ENCODE data around the gene USP4.

The USP4 gene

DNA sequence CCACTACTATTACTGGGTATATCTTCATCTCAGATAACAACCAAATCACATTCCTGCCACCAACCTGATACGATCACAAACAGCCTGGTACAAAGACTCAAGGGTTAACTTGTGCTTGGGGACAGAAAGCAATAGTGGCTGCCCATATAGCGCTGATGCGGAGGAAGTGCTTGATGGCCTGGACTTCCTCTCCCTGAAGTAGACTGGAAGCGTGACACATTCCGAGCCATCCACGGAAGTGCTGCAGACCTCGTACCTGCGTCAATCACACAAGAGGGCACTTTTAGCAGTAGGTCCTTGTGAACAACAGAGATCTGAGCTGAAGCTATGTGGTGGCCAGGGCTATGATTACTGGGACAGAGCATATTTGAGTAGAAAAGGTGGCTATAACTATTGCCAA, 45.5 kb downstream of the USP4 start:
- no peak for DNase-seq

DNA sequence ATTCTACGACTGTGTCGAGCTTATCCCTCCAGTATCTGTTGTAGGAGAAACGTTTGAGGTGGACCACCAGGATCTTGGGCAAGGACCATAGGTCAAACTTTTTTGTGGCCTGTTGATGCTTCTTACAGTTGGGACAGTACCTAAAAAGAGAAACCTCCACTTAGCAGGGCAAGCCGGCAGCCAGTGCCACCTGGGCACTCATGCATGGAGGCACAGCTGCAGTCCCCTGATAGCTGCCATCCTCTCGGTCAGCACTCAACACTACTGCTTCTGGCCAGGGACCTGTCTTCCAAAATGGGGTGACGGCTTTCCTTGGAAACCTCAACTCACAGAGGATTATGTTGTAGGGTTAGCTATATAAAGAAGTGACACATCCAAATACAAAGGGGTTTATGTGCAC, 55.9 kb downstream of the USP4 start:
- DNase-seq = no peak

DNA sequence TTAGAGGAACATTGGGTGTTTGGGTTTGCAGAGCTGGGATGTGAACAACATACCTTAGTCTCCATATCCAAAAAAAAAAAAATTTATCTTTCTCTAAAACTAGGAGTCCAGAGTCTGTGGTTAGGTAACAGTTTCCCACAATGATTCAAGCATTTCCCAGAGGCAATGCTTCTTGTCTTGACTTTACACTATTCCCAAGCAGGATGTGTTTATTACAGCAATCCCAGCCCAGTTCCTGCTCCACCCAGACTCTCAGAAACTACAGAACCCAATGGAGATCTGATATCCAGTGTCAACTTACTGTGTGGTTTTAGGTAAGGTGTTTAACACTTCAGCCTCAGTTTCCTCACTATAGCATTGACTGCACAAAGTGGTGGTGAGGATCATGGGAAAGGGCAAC, 60.5 kb downstream of the USP4 start:
- DNase-seq = no peak

DNA sequence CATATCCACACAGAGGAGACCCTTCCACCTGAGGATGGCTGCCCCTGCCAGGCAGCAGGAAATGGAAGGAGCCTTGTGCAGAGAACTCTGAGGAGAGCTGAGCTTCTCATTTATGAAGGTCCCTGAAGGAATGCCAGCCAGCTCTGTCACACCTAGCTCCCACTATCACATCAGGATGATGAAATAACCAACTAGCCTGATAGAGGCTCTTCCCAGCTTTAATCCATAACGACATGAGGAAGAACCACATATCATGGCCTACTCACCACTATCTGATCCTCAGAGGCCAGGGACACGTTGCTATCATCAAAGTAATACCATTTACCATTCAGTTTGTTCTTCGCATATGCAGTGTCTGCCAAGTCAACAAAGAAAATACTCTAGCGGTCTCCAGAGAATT, 61.3 kb downstream of the USP4 start:
- DNase-seq = no peak

DNA sequence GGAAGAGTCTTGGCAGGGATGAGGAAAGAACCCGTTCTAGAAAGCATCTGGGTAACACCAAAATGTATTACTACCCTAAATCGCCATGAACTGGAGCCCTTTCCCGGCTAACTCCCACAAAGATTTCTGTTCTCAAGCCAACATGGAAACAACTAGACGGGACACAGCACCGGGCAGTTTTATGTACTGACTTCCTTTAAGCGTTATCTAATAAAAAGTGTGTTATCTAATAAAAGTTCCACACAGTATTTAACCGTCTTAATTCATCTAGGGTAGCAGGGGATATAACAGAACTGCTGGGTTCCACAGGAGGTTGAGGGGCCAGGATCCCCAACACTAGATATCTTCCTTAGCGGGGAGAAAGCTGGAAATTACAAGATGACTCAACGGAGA, 62.5 kb downstream of the USP4 start:
- no peak for DNase-seq

DNA sequence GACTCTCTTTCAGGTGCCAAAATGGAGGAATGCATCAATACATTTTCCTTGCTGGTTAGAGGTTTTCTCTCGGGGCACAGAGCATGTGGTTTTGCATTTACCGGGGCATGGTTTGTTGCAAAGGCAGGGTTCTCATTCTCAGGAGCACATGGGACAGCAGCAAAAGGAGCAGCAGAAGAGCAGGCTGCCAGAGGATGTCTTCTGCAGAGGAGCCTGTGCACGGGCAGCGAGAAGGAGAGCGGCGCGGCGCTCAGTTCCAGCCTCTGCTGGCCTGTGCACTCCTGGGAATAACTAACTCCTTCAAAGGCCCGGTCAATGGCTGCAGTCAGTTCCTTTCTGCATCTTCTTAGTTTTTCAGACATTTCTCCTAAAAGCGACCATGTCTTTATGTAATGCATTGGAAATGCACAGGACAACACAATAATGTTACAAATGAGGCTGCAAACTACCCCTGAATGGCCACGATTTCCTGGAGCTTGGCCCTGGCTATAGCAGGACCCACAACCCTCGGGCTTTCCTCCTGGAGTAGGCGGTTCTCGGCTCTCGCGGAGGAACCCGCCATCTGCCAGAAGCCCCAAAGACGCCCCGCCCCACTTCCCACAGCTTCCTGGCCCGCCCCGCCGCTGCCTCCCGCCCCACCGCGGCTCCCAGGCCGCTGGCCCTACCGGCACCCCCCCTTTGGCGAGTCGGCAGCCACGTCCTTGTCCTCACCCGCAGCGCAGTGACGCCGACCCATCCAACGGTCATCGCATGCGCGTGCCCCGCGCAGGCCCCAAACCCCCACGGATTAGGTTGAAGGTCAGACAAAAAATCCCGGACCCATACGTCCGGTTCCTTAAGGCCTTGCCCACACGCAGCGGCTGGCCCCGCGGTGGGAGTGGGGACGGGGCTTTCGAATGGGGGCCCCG, 63.1 kb downstream of the USP4 start, which contains the start of gene C3orf62:
TSS of gene C3orf62 (minus strand) at position 758 of the 908 bp plus-strand sequence. CDS start at position 398, 360 bp downstream.
- peak; percentile 85 for DNase-seq

DNA sequence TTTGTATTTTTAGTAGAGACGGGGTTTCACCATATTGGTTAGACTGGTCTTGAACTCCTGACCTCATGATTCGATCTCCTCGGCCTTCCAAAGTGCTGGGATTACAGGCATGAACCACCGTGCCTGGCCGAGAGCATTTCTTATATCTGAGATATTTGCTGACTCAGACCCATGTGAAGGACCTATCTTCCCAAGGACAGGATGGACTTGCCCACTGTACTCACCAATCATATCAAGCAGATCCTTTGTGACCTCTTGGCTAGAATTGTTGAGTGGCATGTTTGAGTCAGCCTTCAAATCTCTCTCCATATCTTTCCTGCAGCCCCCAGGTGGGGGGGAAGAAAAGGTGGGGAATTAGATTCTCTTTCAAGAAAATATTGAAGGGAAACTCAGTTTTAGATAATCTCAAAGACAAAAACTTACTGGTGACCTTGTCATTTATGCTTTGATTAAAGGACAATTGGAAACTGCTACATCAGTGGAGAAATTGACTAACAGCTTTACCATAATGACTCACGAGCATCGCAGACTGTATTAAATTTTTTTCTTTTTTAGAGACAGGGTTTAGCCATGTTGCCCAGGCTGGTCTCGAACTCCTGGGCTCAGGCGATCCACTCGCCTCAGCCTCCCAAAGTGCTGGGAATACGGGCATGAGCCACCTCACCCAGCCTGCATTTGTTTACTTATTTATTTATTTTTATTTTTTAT, 65.9 kb downstream of the USP4 start:
- no peak for DNase-seq

DNA sequence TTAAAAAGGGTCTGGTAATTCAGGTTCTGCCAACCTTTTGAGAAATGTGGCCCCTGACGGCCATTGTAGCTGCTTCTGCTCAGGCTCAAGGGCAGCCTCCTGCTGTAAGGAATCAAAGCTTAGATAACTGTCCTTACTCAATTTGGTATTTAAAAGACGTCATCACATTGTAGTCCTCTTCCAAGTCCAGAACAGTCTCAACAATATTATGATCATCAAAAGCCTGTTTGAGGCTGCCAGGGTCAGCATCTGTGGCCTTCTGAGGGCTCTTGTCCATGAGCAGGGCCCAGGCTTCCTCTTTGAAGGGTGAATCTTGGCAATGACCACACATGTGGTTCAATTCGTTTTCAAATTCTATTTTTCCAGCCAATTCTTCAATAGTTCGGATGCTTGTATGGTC, 68.8 kb downstream of the USP4 start:
- no peak for DNase-seq

DNA sequence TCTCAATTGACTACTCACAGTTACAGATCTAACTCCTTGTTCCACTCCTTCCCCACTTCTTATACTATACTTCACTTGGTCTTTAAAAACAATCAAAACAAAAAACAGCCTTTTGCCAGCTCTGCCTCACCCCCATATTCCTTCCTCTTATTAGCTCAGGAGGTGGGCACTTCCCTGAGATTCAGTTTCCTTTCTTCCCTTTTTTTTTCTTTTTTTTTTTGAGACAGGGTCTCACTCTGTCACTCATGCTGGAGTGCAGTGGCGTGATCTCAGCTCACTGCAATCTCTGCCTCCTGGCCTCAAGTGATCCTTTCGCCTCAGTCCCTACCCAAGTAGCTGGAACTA, 69.7 kb downstream of the USP4 start:
- DNase-seq = no peak

DNA sequence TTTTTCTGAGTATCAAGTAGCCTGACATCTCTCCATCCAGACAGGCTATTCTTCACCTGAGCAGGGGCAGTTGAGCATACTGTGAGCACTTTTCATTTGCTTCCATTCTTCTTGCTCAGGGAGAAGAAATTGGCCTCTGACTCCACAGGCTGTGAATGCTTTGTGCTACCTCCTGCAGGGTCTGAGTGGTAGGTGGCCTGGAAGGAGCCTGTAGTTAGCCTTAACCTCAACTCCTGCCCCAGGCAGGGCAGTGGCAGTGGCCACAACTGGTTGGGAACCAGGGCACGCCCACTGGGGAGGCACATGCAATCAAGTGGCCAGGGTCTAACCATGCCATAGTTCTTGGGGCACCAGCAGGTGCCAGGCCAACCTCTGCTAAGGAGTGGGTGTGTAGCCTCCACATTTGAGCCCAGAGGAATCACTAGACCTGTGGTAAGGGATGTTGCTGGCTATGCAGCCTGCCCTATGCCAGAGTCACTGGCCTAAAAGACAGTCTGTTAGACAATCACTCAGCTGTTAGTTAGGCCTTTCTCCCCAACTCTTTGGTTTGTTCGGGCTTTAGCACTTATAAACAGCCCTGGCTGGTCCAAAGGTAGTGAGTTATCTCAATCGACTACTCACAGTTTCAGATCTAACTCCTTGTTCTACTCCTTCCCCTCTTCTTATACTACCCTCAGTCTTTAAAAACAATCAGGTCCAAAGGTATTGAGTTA, 70.3 kb downstream of the USP4 start:
- DNase-seq = no peak

DNA sequence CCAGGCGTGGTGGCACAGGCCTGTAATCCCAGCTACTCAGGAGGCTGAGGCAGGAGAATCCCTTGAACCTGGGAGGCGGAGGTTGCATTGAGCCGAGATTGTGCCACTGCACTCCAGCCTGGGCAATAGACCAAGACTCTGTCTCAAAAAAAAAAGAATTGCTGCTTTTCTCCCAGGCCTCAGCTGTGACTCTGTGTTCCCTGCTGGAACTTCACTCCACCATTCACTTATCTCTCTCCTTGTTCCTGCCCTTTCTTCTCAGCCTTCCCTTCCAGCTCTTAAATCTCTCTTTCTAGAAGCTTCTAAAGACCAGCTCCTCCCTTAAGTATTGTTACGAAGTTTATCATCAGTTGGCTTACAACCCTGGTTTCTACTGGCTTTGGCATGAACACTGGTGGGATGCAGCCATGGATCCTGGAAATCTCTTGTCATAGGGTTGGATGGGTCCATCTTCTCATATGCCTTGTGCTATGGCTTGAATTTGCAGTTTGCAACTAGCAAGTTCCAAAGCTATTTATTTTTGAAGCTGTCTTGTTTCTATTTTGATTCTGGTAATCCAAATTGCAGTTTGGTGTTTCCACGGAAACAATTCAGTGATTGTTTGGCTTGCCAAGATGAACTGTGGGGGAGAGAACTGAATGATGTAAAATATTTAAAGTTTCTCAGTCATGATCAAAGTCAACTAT, 73.3 kb downstream of the USP4 start:
- no peak for DNase-seq

DNA sequence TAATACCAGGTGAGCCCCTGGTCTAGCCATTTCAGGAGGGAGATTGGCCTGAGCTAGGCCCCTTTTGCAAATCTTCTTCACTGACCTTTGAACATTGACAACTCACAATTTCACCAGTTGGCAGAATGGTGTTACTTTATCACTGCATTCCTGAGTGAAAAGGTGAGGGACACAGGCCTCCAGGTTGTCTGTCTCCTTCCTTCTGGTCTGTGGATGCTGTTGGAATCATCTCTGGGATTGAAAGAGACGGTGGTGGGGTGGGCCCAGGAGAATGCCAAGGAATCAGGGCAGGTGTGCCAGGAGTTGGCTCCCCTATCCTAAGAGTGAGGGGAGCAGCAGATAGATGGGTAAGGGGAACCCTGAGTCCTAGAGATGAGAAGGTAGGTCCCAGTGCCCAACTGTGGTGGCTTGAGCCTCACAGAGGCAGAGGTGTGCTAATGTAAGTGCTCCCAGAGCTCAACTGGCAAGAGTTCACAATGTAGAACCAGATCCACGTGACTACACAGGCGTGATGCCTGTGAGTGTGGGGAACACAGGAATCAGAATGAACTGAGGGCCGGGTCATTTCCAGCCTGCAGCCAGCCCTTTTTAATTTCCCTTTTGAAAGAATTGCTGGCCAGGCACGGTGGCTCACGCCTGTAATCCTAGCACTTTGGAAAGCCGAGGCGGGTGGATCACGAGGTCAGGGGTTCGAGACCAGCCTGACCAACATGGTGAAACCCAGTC, 74.0 kb downstream of the USP4 start:
- DNase-seq = no peak

DNA sequence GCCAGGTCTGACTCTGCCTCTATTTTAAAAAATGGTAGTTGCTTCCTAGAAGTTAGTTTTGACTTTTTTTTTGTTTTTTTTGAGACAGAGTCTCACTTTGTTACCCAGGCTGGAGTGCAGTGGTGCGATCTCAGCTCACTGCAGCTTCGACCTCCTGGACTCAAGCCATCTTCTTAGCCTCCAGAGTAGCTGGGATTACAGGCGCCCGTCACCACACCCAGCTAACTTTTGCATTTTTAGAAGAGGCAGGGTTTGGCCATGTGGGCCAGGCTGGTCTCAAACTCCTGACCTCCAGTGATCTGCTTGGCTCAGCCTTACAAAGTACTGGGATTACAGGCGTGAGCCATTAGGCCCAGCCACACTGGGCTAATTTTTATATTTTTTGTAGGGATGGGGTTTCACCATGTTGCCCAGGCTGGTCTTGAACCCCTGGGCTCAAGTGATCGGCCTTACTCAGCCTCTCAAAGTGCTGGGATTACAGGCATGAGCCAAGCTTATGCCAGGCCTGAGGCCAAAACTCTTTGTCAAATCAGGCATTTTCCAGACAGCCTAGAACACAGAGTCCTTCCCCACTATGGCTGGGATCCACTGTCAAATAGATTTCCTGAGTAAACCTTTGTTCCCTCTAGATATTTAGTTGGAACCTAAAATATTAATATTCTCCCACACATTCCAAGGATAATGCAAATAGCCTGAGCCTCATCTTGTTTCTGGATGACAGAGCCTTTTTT, 76.5 kb downstream of the USP4 start:
- no peak for DNase-seq

DNA sequence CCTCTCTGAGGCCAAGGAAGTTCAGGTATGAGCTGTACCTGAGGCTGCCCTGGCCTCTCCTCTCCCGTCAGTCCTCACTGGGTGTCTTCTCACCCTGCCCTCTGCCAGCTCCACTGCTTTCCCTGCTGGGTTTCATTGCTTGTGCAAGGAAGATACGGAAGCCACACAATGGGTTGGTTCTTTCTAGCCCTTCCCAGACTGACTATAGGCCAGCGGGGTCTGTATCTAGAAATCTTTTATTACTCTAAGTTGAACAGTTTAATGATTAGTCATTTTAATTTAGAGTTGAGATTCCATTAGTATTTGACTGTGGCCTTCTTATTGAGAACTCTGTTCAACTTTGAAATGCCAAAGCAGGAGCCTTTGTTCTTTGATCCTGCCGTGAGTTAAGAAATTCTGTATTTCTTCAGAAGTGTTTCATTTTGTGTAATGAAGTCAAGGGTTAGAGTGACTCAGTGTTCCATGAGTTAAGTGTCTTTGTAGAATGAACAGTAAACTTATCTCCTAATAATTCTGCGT, 79.0 kb downstream of the USP4 start:
- no peak for DNase-seq

DNA sequence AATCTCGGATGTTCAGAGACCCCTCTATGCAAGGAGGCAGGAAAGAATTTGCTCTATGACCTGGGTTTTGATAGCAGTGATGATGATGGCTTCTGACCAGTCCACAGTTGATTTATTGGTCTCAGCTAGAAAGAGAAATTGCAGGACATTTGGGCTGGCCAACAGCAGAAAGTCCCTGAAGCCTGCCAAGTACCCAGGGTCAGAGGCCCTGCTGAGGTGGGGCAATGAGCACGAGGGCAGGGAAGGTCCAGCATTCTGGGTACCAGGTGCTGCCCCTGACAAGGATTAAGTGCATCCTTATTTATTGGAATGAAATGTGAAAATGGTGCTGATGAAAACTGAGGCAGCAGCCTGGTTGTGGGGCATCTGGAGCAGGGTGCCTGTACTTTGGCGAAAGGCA, 82.7 kb downstream of the USP4 start:
- DNase-seq = no peak

DNA sequence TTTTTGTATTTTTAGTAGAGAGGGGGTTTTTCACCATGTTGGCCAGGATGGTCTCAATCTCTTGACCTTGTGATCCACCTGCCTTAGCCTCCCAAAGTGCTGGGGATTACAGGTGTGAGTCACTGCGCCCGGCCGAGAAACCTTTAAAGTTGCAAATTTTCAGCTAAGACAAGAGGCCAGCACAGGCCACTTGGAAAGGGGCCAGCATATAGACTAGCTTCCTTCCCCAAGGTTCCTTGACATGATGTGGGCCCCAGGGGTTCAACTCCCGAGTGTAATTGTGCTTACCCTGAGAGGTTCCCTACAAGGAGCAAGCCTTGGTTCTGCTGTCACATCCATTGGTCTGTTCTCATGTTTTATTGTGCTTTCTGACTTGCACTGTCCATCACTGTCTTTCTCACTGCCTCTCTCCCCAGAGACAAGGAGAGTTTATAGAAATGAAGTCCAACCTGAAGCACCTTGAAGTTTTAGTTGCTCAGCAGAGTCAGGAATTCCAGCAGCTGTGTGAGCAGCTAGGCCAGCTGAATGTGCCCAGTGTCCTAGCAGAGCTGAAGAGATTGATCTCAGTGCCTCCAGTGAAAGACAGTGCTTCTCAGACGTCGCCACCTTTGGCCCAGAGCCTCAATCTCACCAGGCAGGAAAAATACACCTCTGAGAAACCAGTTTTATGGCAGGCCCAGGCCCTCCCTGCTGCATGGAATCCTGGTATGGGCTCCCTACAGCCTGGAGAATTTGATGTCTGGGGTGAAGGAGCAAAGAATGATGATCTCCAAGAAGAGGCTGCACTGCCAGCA, 83.9 kb downstream of the USP4 start:
- no peak for DNase-seq

DNA sequence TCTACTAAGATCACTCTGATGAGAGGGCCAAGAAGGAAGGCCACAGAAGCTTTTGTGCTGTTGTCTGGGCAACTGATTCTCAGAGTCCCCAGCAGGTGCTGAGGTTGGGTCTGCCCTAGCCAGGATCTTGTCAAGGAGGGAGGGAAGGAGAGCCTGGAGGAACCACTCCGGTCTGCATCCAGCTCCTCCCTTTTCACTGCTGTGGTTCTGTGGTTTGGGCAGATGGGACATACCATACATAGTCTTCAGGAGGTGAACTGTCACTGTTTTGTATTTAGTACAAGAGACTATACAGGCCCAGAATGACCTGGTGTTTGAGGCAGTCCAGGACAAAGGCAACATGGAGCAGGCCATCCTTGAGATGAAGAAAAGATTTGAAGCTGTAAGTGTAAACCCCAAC, 84.7 kb downstream of the USP4 start:
- peak; percentile 32 for DNase-seq

DNA sequence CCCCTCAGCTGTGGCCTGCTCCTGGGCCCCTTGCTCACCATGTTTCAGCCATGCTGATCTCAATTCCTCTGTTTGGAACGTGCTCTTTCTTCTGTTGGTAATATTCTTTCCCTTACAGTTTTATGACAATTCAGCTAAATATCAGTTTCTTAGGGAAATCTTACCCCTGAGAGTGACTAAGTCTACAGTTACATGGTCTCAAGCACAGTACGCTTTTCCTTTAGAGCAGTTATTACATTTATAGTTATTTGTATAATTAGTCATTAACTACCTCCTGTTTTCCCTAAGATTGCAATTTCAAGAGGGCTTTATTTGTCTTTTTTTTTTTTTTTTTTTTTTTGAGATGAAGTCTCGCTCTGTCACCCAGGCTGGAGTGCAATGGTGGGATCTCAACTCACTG, 86.3 kb downstream of the USP4 start:
- DNase-seq = no peak

DNA sequence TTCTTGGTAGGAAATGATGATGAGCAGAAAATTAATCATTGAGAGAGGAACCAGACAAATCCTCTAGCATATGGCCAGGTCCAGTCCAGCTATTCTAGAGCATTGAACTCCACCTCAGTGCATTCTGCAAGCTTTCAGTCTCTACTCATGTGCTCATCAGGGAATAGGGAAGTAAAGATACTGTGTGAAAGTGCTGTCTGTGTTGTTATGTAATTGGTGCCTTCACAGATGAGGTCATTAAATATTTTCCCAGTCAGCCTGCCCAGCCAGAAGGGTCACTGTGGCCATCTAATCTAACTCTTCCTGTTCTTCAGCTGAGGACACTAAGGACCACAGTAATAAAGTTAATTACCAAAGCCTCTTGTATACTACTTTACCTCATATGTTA, 91.0 kb downstream of the USP4 start:
- peak; percentile 20 for DNase-seq

DNA sequence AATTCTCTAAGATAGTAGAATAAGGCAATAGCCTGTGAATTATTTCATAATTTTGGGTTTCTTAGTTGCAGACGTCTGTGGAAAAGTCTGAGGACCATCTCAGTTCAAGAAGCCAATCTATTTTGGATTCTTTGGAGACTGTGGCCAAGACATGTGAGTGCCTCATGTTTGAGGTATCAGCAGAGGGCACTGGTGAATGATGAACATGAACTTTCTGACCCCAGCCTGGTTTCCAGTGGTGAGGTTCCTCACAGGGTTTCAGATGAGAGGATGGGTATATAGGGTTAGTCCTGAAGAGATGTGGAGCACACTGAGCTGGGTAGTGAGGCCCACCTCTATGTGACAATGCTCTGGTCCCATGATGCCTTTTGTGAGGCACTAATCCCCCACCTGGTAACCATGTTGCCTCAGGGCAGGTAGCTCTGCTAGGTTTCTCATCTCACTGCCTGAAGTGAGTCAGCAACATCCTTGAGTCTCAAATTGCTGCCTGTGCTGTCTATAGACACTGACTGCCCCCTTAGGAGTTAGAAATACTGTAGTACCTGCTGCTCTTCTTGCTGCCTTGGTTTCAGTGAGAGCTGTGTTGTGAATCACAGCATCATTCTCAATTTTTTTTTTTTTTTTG, 95.2 kb downstream of the USP4 start:
- peak; percentile 16 for DNase-seq
